ENCODE results near the gene NOCT. TPM values are rescaled to one million over a fixed set of nuclear protein-coding genes. Genes with fewer than 3 reads are reported as not detected.

Gene NOCT
- 6.8 and 10.1 TPM in 2 replicates for polyA plus RNA-seq (2011; rRNA removed)
- polyA plus RNA-seq (2012; cell fraction: cytosol; rRNA removed): 5.0 and 8.9 TPM in 2 replicates
- polyA plus RNA-seq (2012; cell fraction: nucleus; rRNA removed): 10.9 and 15.4 TPM in 2 replicates
- 5.3 to 7.5 TPM (median 6.0 TPM) in 3 replicates for polyA plus RNA-seq (2017; fragmentation: RNase III; extraction: RNeasy Plus Mini Kit Qiagen cat#74134 plus additional on column Dnase treatment)
- 35.0 and 38.1 TPM in 2 replicates for polyA minus RNA-seq (2011; rRNA and poly(A)+ RNA removed)

- no peak for FAIRE-seq
Measured at GRCh38 chr4:139015269-139015947, at the start of gene NOCT. Gene NOCT, plus strand, starts transcription at chr4:139015781. Its CDS starts 201 bp downstream, at chr4:139015982.

More at GRCh38 chr4:139015269-139015947, at the start of gene NOCT:
- Histone ChIP-seq H3K27ac (peak within 1 kb of the TSS; percentile 84 to 99), H3K4me3 (peak within 1 kb of the TSS; percentile 91), H3K4me1 (peaks cover 55% of the 10 kb centered on the region), H3K9me3 (no peaks in the 10 kb centered on the region), H3K4me2 (peak within 1 kb of the TSS; percentile 91)
- peak; percentile 66 for TF ChIP-seq CHD2 (IDR thresholded peaks at IDR 0.05; ENCODE audit: low read length, partially characterized antibody)
- TF ChIP-seq E2F6 (IDR thresholded peaks at IDR 0.05; ENCODE audit: borderline replicate concordance, low read depth): no peak
- peak; percentile 75; the same call in 1 of the 3 replicates for TF ChIP-seq BCL3 (IDR thresholded peaks at IDR 0.05)
- TF ChIP-seq RFX5 (IDR thresholded peaks at IDR 0.05): no peak
- TF ChIP-seq MAX (IDR thresholded peaks at IDR 0.05): peak; percentile 93
- peak in 1 of 2 experiments; percentile 4; a peak in 1 of 4 replicates for TF ChIP-seq CEBPB (IDR thresholded peaks at IDR 0.05)
- TF ChIP-seq EHMT2 (IDR thresholded peaks at IDR 0.05; ENCODE audit: low read depth): no peak
- TF ChIP-seq ZSCAN20 (CRISPR knock-in tag; IDR thresholded peaks at IDR 0.05): no peak
- TF ChIP-seq REST (IDR thresholded peaks at IDR 0.05): peak; percentile 72
- TF ChIP-seq PBX3 (IDR thresholded peaks at IDR 0.05): no peak; the same call in 1 of the 2 replicates
- no peak for TF ChIP-seq HOXB13 (CRISPR knock-in tag; IDR thresholded peaks at IDR 0.05; ENCODE audit: low read depth)
- TF ChIP-seq FOSL2 (IDR thresholded peaks at IDR 0.05): no peak
- TF ChIP-seq FOSL2 (CRISPR knock-in tag; IDR thresholded peaks at IDR 0.05): no peak
- TF ChIP-seq CBX8 (IDR thresholded peaks at IDR 0.05): no peak
- peak; percentile 74 for TF ChIP-seq GATA3 (IDR thresholded peaks at IDR 0.05; ENCODE audit: borderline replicate concordance)
- TF ChIP-seq RAD21 (conservative IDR thresholded peaks at IDR 0.05 in 1 of 2, IDR thresholded peaks at IDR 0.05 in 1 of 2): no peak
- peak; percentile 95 for TF ChIP-seq POLR2A (IDR thresholded peaks at IDR 0.05; ENCODE audit: low read length)
- no peak for TF ChIP-seq RCOR1 (IDR thresholded peaks at IDR 0.05; ENCODE audit: low read depth, low read length)
- peak in 1 of 2 experiments; percentile 84; a peak in 3 of 5 replicates for TF ChIP-seq JUN (IDR thresholded peaks at IDR 0.05)
- TF ChIP-seq USF2 (IDR thresholded peaks at IDR 0.05): peak; percentile 63
- TF ChIP-seq BHLHE40 (IDR thresholded peaks at IDR 0.05; ENCODE audit: low read depth, low read length): peak; percentile 72
- no peak for TF ChIP-seq ZNF302 (CRISPR knock-in tag; IDR thresholded peaks at IDR 0.05)
- no peak; a peak in 1 of 5 replicates for TF ChIP-seq EP300 (IDR thresholded peaks at IDR 0.05)
- TF ChIP-seq NR3C1 (IDR thresholded peaks at IDR 0.05): no peak
- ATAC-seq: peak; percentile 92 to 93
- ChIA-PET CTCF (interaction anchor here (0.9 to 4.1 kb wide), 2 partner anchors 12 to 15 kb away, joined by 4 to 32 read pairs; no protein-coding TSS in a partner anchor), POLR2A (interaction anchor here (0.7 to 1.7 kb wide), 8 partner anchors 10 to 117 kb away, joined by 3 to 7 read pairs (median 3); no protein-coding TSS in a partner anchor)
- WGBS (ENCODE audit: missing lambda C conversion rate): 1% methylated on average over 28 of the region's 62 CpGs
- DNase-seq (ENCODE audit: low read depth in 1 of 2, low spot score in 1 of 2): peak; percentile 72 to 91

Data from A549 (cell line).